NCI-H446 (cell line): ENCODE results near the gene DLGAP1.

Experiments
- DNase-seq, 2 experiments: peaks; one replicate each; lab custom pipeline; 2025; lab: John Stamatoyannopoulos, UW

DLGAP1 gene

DNA sequence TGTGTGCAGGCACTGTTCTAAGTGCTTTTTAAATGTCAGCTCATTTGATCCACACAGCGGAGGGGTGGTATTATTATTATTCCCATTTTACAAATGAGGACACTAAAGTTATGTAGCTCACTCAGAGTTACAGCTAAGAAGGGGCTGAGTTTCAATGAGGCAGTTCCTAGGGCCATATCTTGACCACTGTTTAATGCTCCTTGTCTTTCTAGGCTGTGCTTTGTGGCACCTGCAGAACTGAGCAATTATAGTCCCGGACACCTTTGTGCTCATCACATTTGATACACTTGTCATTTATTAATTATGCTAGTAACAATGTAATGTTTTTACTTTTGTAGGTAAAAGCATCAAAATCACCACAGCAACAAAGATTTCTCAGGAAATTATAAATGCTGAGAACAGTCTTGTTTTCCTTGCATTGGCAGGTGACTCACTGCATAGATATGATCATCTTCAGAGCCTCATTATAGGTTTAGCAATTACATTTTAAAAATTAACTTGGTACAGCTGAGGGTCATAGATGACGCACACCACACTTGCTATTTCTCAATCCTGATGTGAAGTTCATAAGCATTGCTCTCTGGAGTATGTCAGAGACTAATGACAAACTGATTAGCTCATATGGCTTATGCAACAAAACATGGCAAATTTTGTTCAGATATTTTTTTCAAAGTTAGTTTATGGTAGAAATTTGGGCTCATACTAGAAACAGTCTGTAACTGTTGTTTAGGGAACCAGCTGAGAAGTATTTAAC, 638.3 kb downstream of the DLGAP1 start:
- DNase-seq = no peak

DNA sequence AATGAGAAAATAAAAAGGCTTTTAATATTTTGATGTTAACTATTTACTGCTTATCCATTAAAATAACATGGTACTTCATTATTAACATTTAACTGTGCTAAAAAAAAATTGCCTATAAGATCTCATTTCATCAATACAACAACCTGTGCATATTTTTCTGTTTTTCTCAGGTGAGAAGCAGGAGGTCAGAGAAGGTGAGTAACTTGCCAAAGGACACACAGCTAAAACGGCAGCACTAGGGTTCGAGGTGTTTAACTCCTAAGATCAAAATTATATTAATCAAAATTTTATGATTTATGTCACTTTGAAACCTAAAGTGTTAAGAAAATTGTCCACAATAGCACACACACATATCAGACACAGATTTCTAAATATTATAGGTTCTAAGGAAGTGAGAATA, 639.1 kb downstream of the DLGAP1 start:
- DNase-seq = no peak

DNA sequence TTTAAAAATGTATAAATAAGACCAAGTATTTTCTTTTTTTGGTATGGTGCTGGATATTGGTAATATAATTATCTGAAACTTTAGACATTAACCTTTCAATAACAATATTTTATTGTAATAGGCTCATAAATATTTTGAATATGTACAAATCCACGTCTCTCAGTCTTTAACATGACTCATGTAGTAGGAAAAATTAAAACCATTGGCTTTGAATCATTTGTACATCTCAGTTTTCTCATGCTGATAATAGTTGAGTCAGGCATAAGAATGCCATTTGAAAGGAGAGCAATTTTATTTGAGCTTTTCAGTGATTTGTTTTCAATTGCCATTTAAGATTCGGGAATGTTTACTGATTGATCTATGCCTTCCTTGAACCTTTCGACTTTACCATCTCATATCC, 640.3 kb downstream of the DLGAP1 start:
- DNase-seq = no peak

DNA sequence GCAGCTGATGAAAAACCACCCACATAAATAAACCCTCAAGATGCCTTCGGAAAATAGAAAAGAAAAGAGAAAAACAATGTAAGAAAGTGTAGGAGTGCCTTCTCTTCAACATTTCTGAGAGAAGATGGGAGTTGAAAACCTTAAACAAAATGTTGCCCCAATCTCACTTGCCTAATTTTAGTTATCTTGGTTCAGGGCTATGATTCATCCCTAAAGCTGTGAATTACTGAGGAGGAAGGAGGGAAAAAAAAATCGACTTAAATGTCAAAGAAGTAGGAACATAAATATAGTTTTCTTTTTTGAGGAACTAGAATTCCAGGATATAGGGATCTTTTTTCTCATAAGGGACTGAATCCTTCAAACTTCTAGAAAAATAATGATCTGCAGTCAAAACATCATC, 644.8 kb downstream of the DLGAP1 start:
- DNase-seq = no peak

DNA sequence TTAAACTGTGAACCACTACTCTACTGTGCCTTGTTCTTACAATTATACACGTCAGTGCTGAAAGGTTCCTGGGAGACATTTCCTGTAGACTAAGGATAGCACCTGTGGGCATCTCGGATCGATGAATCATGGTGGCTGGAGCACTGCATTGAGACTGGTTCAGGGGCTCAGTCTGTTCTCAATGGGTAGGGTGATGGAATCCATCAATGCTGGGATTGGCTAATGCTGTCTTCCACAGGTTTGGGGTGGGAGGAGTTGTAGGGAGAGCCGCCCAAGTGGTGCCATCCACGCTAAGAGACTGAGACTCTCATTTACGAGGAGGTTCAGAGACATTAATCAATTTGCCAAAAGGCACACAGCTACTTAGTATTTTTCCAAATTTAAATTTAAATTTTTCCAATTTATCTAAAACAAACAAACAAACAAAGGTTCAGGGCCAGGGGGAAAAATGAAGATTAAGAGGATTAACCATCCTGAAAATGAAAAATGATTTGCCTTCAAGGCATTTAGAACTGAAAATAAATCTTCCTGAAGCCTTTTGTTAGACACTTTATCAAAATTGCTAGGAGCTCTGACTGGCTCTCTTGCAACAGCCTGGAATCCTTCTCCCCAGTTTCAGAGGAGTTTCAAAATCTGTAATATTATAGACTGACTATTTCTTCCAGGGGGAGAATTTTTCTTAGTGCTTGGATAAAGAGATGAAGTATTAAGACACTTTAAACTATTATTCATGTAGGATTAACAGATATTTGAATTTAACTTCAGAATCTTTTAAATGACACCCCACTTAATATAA, 645.9 kb downstream of the DLGAP1 start:
- no peak for DNase-seq

DNA sequence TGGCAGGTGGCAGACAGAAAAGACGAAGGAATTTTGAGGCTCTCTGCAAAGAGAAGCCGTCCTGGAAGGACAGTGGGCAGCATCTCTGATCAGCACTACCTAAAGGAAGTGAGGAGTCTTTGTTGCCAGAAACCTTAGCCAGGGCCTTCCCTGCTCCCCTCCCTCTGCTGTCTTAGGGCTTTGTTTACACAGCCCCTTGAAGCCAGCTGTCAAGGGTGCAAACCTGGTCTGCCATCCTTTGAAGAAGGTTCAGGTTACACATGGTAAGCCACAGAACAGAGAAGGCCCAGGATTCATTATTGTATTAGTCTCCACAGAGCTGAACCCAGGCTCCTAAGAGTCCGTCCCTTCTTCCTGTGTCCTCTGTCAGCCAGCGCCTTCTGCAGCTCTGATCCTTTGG, 648.5 kb downstream of the DLGAP1 start:
- DNase-seq = no peak

DNA sequence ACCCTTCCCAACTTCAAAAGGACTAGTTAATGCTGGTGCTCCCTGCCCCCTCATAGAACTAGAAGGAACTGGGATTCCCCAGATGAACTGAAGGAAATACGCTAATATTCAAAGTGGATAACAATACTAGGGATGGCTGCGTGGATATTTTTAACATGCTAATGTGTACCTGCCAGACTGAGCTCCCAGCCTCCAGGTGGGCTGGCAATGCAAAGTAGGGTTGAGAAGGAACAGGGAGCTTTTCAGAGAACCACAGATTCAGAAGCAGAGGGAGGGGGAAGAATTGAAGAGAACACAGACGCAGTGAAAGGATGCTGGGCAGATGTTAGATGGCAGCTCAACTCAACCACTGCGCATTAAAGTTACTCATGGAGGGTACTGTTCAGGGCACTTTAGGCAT, 650.8 kb downstream of the DLGAP1 start:
- no peak for DNase-seq

DNA sequence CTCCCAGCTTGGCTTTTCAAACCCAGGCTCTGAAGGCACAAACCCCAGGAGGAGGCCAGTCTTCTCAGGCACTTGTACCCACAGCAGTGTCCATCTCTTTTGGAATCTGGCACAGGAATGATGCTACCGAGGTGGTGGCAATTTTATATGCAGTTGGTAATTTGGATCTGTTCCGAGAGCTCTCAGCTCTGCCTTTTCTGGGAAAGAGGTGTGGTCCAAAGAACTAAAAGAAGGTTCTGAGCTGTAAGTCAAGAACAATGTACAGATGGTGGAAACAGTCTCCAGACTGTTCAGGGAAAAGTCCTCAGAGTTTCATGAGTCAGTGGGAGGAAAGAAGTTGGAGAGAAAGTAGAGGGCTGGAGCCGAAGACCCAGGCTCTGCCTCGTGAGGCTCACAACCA, 651.8 kb downstream of the DLGAP1 start:
- DNase-seq = no peak

DNA sequence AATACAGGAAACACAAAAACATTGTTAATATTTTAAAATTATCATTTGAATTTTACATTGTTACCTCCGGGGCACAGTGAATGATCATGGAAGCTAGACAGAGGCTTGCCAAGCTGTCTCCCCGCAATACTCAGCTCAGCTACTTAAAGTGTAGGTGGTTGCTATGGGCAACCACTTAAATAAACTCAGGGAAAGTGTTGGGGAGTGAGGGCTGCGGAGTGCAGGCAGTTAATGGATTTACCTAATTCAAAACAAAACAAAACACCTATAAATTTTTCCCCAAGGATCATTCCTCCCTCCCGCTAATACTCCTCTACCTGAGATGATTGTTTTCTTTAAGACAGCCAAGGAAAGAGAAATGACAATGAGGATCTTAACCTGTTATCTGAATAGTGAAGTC, 655.6 kb downstream of the DLGAP1 start:
- DNase-seq = no peak

DNA sequence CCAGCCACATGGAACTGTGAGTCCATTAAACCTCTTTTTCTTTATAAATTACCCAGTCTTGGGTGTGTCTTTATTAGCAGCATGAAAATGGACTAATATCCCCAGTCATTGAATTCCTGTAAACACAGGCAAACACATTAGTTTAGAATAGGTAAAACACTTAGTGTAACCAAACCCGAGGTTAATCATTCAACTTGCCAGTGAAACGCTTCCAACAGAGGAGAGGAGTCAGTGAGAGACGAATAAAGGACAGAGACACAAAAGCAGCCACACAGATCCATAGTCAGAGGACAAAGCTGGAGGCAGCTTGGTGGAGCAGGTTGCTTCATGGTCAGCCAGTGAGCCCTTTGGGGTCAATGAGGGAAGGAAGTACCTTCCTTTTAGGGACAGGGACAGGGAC, 657.1 kb downstream of the DLGAP1 start:
- DNase-seq = no peak

DNA sequence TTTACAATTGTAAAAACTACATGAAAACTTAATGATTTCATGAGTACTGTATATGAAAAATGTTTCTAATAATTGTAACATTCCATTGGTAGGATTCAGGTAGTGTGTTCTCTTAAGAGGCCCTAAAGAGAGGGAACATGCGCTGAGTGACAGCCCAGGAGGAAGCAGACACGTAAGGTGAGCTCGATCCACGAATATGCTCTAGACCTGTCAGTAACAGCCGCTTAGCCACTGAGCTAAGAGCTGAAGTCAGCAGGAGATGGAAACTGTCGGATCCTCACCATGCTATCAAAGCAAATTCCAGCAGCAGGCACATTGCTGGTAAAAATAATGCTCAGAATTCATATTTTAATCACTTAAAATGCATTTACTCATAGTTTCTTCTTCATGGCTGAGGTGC, 658.7 kb downstream of the DLGAP1 start:
- DNase-seq = no peak

DNA sequence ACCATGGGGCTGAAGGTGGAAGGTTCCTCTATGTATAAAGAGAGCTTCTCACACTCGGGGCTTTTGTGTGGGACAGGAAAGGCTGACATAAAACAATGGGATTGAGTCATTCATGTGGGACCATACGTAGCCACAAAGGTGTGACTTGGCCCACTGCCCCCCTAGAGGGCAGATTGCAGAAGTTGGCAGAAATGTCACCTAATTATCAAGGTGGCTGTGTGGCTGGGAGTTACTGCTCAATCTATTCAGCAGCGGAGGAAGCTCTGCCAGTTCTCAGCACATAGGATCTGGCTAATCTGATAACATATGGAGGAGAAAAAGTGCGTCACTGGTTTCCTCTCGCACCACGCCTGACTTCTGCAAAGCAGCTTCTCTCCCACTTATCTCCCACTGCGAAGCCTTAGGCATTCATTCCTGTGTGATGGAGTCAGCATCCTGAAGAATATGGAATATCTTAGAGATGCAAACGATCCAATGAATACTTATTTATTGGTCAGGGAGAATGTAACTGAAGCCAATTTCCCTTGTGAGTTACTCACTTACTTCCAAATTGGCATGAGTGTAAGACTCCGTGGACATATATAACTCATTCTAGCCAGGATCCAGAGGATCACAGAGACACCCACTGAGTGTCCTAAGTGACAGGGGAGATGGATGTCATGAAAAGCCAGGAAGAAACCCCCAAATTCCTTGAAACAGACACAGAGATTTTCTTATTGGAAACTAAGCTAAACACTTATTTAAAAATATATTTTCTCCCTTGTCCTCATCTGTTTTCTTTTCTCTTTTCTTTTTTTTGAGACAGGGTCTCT, 660.4 kb downstream of the DLGAP1 start:
- peak; percentile 25 to 72 for DNase-seq

DNA sequence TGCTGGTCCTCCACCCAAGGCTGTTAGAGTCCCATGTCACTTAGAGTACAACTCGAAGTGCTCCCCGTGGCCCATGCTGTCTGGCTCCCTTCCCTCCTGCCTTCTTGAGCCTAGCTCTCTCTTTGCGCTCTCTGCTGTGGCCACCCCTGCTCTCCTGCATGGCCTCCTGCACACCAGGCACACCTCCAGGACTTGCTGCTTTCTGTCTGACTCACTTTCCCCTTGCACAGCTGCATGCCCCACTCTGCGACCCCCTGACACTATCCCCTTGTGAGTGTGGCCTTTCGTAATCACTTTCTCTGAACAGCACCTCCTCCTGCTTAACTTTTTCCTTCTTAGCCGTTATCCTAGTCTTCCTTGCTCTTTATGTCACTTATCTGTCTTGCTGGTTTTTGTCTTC, 661.6 kb downstream of the DLGAP1 start:
- DNase-seq = no peak

DNA sequence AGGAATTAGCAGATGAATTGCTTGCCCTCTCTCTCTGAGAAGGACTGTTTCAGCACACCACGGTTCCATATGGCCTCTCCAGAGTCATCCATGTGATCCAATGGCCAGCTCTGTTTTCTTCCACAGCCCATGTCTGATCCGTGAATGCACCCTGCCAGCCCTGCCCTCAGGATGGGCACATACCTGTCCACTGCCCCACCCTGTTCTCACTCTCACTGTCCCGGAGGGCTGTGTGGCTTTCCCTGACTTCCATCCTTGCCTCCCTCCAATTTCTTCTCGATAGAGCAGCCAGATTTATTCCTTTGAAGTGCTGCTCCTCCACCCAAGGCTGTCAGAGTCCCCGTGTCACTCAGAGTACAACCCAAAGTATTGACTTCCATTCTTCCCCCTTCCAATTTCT, 662.0 kb downstream of the DLGAP1 start:
- no peak for DNase-seq

DNA sequence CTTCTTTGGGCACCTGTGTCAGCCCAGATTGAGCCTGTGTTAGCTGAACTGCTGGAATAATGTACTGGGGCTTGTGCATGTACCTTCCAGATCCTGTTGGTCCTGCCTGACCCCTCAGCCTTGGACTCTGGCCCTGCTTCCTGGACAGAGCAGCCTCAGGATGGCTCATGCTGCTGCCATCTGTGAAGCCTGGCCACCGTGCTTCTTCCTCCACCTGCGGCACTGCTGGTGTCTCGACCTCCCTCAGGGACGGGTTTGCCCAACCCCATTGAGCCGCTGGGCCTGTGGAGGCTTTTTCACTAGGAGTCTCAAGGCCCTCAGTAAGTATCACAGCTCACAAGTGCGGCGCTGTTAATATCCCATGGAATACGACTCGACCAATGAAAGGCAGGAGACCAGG, 662.4 kb downstream of the DLGAP1 start:
- no peak for DNase-seq

DNA sequence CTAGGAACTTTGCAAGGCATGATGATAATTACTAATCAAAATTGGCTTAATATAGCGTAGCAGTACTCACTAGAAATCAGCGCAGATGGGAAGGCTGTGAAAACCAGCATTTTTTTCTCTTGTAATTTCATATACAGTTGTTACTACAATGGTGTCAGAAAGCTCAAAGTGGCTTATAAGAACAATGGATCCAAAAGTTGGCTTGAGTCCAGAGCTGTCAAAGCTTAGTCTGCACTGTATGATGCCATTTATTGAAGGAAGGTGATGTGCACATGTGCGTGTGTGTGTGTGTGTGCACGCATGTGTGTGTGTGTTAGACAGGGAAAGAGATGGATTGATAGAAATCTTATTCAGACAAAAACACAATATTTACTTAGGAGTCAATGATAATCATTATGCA, 663.9 kb downstream of the DLGAP1 start:
- peak in 1 of 2 experiments; percentile 21 for DNase-seq

DNA sequence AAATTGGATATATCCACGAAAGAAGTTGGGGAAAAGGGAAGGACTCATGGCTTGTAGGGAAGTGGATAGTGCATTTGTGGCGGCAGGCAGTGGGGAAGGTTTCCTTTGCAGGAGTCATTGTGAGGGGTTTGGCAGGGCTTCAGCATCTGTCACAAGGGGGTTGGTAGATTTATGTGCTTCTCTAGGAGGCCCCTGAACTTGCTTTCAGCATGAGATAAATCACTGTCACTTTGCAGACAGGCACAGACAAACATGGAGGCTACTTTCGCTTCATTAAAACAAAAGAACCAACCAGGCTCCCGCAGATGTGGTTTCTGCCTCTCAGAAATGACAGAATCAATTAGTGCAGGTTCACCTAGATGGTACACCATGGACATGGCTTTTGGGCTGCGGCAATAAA, 664.4 kb downstream of the DLGAP1 start:
- DNase-seq = peak; percentile 30 to 79

DNA sequence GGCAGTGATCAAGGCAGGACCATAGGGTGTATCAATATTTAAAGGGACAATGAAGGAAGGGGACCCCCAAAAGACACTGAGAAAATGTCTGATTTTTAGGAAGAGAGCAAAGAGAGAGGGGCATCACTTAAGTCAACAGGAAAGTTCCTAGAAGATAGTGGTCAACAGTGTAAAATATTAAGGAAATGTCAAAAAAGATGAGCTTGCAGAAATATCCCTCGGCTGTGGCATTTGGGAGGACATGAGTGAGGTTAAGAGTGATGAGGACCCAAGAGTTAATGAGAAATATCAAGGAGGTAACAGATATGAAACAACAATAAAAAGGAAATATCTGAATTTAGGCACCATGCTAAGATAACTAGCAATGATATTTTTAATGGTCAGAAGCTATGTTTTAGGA, 665.6 kb downstream of the DLGAP1 start:
- DNase-seq = no peak

DNA sequence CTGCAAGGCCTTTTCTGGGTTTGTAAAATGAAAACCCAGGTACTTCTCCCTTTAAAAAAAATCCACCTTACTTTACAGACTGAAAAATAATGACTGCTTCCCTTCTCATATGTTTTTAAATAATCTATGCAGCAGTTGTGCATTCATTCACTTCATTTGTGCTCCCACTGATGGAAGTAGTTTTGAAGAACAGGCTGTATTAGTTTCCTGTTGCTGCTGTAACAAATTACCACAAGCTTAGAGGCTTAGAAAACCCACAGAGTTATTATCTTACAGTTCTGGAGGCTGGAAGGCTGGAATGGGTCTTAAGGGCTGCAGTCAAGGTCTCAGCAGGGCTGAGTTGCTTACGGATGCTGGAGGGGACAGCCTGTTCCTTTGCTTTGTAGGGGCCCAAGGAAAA, 670.2 kb downstream of the DLGAP1 start:
- no peak for DNase-seq

DNA sequence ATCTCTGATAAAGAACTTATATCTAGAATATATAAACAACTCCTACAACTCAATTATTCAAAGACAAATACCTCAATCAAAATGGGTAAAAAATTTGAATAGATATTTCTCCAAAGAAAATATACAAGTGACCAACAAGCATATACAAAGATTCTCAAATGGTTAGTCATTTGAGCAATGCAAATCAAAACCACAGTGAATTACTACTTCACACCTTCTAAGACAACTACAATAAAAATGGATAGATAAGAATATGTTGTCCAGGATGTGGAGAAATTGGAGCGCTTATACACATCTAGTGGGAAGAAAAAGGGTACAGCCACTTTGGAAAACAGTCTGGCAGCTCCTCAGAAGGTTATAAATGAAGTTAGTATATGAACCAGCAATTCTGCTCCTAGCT, 672.2 kb downstream of the DLGAP1 start:
- no peak for DNase-seq

DNA sequence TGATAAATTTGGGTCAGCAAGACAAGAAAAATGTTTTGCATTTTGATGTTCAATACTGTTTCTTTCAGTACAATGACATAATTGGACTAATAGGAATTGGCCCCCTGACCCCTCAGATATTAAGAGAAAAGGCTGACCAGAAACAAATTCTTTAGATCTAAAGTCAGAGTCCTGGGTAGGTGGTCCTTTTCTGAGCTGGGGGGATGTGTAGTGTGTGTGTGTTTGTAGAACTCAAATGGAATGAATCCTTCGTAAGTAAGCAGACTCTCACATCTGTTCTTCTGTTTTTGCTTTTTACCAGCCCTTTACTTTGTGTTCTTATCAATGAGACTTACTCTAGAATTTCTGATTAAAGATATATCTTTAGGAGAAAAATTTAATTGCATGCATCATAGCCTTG, 677.4 kb downstream of the DLGAP1 start:
- no peak for DNase-seq

DNA sequence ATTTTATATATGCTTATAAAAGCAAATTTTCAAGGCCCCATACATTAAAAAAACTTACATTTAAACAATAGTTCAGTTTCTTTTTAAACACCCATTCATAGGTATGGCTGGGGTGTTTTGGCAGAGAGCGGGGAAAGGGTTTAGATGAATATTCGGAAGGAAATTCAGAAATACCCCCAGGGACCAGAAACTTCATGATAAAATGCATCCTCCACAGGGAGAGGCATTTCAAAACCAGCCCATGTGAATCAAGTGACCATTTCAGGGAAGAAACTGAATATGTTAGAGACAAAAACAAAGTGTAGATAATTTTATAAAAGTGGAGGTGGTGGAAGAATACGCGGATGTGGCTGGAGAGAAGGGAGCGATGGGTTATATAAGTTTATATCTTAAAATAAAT, 678.0 kb downstream of the DLGAP1 start:
- DNase-seq = no peak

DNA sequence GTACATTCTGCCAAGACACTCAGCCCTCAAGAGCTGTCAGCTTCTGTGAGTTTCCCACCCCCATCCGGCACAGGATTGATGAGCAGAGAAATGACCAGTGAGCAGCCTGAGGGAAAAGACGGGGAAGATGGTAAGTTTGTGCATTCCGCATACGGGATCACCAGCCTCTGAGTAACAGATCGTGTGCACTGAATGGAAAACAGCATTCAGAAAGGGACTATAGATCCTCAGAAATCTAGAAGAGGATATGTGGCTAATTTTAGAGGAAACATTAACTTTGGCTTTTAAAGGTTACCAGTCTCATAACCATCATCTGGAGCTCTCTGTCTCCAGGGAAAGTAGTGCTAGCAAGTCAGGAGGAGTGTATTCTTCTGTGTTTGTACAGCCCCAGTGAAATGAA, 679.1 kb downstream of the DLGAP1 start:
- no peak for DNase-seq
